ENCODE results near the gene PCNX2.

The PCNX2 gene

GRCh38 chr1:233042834-233043233, 252.7 kb downstream of the PCNX2 start:
- TF ChIP-seq, protein P1, sequence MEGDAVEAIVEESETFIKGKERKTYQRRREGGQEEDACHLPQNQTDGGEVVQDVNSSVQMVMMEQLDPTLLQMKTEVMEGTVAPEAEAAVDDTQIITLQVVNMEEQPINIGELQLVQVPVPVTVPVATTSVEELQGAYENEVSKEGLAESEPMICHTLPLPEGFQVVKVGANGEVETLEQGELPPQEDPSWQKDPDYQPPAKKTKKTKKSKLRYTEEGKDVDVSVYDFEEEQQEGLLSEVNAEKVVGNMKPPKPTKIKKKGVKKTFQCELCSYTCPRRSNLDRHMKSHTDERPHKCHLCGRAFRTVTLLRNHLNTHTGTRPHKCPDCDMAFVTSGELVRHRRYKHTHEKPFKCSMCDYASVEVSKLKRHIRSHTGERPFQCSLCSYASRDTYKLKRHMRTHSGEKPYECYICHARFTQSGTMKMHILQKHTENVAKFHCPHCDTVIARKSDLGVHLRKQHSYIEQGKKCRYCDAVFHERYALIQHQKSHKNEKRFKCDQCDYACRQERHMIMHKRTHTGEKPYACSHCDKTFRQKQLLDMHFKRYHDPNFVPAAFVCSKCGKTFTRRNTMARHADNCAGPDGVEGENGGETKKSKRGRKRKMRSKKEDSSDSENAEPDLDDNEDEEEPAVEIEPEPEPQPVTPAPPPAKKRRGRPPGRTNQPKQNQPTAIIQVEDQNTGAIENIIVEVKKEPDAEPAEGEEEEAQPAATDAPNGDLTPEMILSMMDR (IDR thresholded peaks at IDR 0.05; ENCODE audit: insufficient read depth, low read length, poor library complexity, severe bottlenecking): no peak
- TF ChIP-seq EZH2phosphoT487 (conservative IDR thresholded peaks at IDR 0.05; ENCODE audit: low read length): no peak
- H2AFZ ChIP-seq (ENCODE audit: low read depth, low read length, severe bottlenecking): no peak overlapping the region
- no peaks in the 10 kb centered on the region for H3K79me2 ChIP-seq (ENCODE audit: insufficient read depth, low read length)
- H3K27ac ChIP-seq (ENCODE audit: low read depth, low read length): no peak overlapping the region
- H3K9me2 ChIP-seq (replicated peaks; ENCODE audit: insufficient read depth, low read length): no peaks in the 10 kb centered on the region
- no peak overlapping the region for H3K9ac ChIP-seq (ENCODE audit: low read length)
- H3K4me2 ChIP-seq (ENCODE audit: low read depth, low read length, poor library complexity, severe bottlenecking): no peak overlapping the region
- H3F3A ChIP-seq (ENCODE audit: insufficient read depth): no peaks in the 10 kb centered on the region
- H3K9me3 ChIP-seq (ENCODE audit: insufficient read depth, low read length): no peaks in the 10 kb centered on the region
- H4K20me1 ChIP-seq (ENCODE audit: low read depth, low read length): no peaks in the 10 kb centered on the region
- H3K36me3 ChIP-seq (ENCODE audit: low read length): no peaks in the 10 kb centered on the region
- no peak overlapping the region for H3K4me3 ChIP-seq (ENCODE audit: insufficient read depth, low read length, poor library complexity, severe bottlenecking)
- H3K27me3 ChIP-seq (ENCODE audit: low read length): no peaks in the 10 kb centered on the region

DNA sequence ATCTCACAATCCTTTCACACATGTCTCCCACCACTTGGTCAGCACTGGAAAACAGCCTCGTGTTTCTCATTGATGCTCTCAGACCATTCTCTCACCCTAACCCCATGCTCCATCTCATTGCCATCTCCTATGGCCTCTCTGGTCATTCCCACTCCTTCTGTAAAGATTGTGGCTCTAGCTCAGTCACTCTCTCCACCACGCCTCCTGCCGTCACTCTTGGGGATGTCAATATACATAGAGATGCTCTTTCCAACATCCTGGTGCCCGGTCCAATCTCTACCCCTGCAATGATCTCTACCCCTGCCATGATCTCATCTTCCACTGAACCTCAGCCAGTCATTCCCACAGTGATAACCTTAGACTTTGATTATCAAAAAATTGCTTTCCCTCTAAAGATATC, 255.0 kb downstream of the PCNX2 start:
- no peak overlapping the region for H3K27ac ChIP-seq (ENCODE audit: low read depth, low read length)
- no peaks in the 10 kb centered on the region for H3K9me2 ChIP-seq (replicated peaks; ENCODE audit: insufficient read depth, low read length)
- H4K20me1 ChIP-seq (ENCODE audit: low read depth, low read length): no peaks in the 10 kb centered on the region
- H3K36me3 ChIP-seq (ENCODE audit: low read length): no peaks in the 10 kb centered on the region
- no peaks in the 10 kb centered on the region for H3K9me3 ChIP-seq (ENCODE audit: insufficient read depth, low read length)
- H3K27me3 ChIP-seq (ENCODE audit: low read length): no peaks in the 10 kb centered on the region
- no peak overlapping the region for H3K4me3 ChIP-seq (ENCODE audit: insufficient read depth, low read length, poor library complexity, severe bottlenecking)
- TF ChIP-seq EZH2phosphoT487 (conservative IDR thresholded peaks at IDR 0.05; ENCODE audit: low read length): no peak
- TF ChIP-seq, protein P1 (IDR thresholded peaks at IDR 0.05; ENCODE audit: insufficient read depth, low read length, poor library complexity, severe bottlenecking): no peak
- H3K4me2 ChIP-seq (ENCODE audit: low read depth, low read length, poor library complexity, severe bottlenecking): no peak overlapping the region
- no peak overlapping the region for H3K9ac ChIP-seq (ENCODE audit: low read length)
- no peak overlapping the region for H2AFZ ChIP-seq (ENCODE audit: low read depth, low read length, severe bottlenecking)
- H3K79me2 ChIP-seq (ENCODE audit: insufficient read depth, low read length): no peaks in the 10 kb centered on the region
- no peaks in the 10 kb centered on the region for H3F3A ChIP-seq (ENCODE audit: insufficient read depth)

DNA sequence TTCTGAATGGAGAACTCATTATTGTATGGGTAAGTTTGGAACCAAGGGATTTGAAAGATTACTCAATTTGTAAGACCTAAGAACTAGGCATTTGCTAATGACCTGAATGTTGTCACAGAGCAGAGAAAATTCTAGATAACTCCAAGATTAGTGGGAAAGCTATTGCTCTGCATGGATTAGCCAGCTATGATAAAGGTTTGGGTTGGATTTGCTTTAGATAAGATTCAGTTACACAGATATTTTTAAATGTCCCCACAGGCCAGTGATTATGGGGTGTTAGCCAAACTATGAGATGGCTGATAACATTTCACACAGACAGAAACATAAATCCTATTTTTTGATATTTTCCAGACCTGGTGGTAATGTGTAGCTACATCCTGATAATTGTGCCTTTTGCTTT, 256.9 kb downstream of the PCNX2 start:
- no peak overlapping the region for H2AFZ ChIP-seq (ENCODE audit: low read depth, low read length, severe bottlenecking)

More for the DNA sequence above, 256.9 kb downstream of the PCNX2 start:
- Histone ChIP-seq H3F3A (ENCODE audit: insufficient read depth) (no peaks in the 10 kb centered on the region), H3K36me3 (ENCODE audit: low read length) (no peaks in the 10 kb centered on the region), H3K9ac (ENCODE audit: low read length) (no peak overlapping the region), H3K79me2 (ENCODE audit: insufficient read depth, low read length) (no peaks in the 10 kb centered on the region), H3K4me3 (ENCODE audit: insufficient read depth, low read length, poor library complexity, severe bottlenecking) (no peak overlapping the region), H3K9me2 (replicated peaks; ENCODE audit: insufficient read depth, low read length) (no peaks in the 10 kb centered on the region), H3K4me2 (ENCODE audit: low read depth, low read length, poor library complexity, severe bottlenecking) (no peak overlapping the region), H4K20me1 (ENCODE audit: low read depth, low read length) (no peaks in the 10 kb centered on the region), H3K9me3 (ENCODE audit: insufficient read depth, low read length) (no peaks in the 10 kb centered on the region), H3K27me3 (ENCODE audit: low read length) (no peaks in the 10 kb centered on the region), H3K27ac (ENCODE audit: low read depth, low read length) (no peak overlapping the region)
- TF ChIP-seq, protein P1 (IDR thresholded peaks at IDR 0.05; ENCODE audit: insufficient read depth, low read length, poor library complexity, severe bottlenecking): no peak
- no peak for TF ChIP-seq EZH2phosphoT487 (conservative IDR thresholded peaks at IDR 0.05; ENCODE audit: low read length)
